Neural progenitor cell (in vitro differentiated cells): Measurements from ENCODE around the gene OSCP1. TPM values are rescaled to one million over a fixed set of nuclear protein-coding genes. Genes with fewer than 3 reads are reported as not detected.
A peak's percentile ranks its signal among the peaks of the same experiment; 100 is the strongest.
"Not testable (repeated sequence)": the region's sequence is repeated elsewhere in the genome, so short reads cannot be mapped to it uniquely, and the experiment has no call there.

Source experiments
- DNase-seq: peaks from one replicate; pipeline ENCODE4 v3.0.0-alpha.2; 2016; ENCODE audit warnings: low spot score
- H2AFZ ChIP-seq: fragments of 200-600 bp; sonication (generic); replicated peaks from 2 replicates; pipeline ENCODE4 v1.6.1; 2016; ENCODE audit warnings: antibody characterized with exemption
- H3F3A ChIP-seq: fragments of 200-600 bp; sonication (generic); 2 replicates; pipeline ENCODE4 v1.6.1; 2016; ENCODE audit warnings: antibody characterized with exemption, low read depth
- H3K27ac ChIP-seq: fragments of 200-600 bp; sonication (generic); 2 replicates; pipeline ENCODE4 v1.5.1; 2016; ENCODE audit warnings: mild to moderate bottlenecking
- H3K27me3 ChIP-seq: fragments of 200-600 bp; sonication (generic); 2 replicates; pipeline ENCODE4 v1.6.1; 2016; ENCODE audit warnings: mild to moderate bottlenecking, moderate library complexity
- H3K36me3 ChIP-seq: fragments of 200-600 bp; sonication (generic); 2 replicates; pipeline ENCODE4 v1.5.1; 2016
- H3K4me1 ChIP-seq: fragments of 200-600 bp; sonication (generic); 2 replicates; pipeline ENCODE4 v1.6.1; 2016; ENCODE audit warnings: mixed run types
- H3K4me2 ChIP-seq: fragments of 200-600 bp; sonication (generic); 2 replicates; pipeline ENCODE4 v1.6.1; 2016
- H3K4me3 ChIP-seq: fragments of 200-600 bp; sonication (generic); 2 replicates; pipeline ENCODE4 v1.5.1; 2016
- H3K79me2 ChIP-seq: fragments of 200-600 bp; sonication (generic); 2 replicates; pipeline ENCODE4 v1.6.1; 2016; ENCODE audit warnings: low read depth
- H3K9ac ChIP-seq: fragments of 200-600 bp; sonication (generic); 2 replicates; pipeline ENCODE4 v1.6.1; 2016
- H3K9me3 ChIP-seq: fragments of 200-600 bp; sonication (generic); 2 replicates; pipeline ENCODE4 v1.5.1; 2016; ENCODE audit warnings: low read depth
- H4K20me1 ChIP-seq: fragments of 200-600 bp; sonication (generic); 2 replicates; pipeline ENCODE4 v1.6.1; 2016; ENCODE audit warnings: low read depth
- H3K27ac Mint-ChIP-seq: 3 replicates; pipeline ENCODE4 v1.8.0; 2021; ENCODE audit warnings: mixed read lengths
- H3K27me3 Mint-ChIP-seq: 2 replicates; pipeline ENCODE4 v1.8.0; 2022; ENCODE audit warnings: low read depth, mild to moderate bottlenecking, inconsistent platforms, moderate library complexity, mixed read lengths; ENCODE audit not compliant: insufficient read depth
- H3K36me3 Mint-ChIP-seq: 3 replicates; pipeline ENCODE4 v1.8.0; 2021; ENCODE audit warnings: mixed read lengths
- H3K4me1 Mint-ChIP-seq: 3 replicates; pipeline ENCODE4 v1.8.0; 2021; ENCODE audit warnings: mixed read lengths
- H3K4me3 Mint-ChIP-seq: 3 replicates; pipeline ENCODE4 v1.8.0; 2021; ENCODE audit warnings: mild to moderate bottlenecking, moderate library complexity, mixed read lengths
- H3K9me3 Mint-ChIP-seq: 3 replicates; pipeline ENCODE4 v1.8.0; 2020; ENCODE audit warnings: mixed read lengths
- CTCF ChIP-seq: fragments of 200-600 bp; sonication (generic); IDR thresholded peaks from 2 replicates; pipeline ENCODE4 v1.5.1; 2017; ENCODE audit warnings: antibody characterized with exemption, mild to moderate bottlenecking
- EZH2 ChIP-seq: fragments of 200-600 bp; sonication (generic); IDR thresholded peaks from 2 replicates; pipeline ENCODE4 v1.6.1; 2017; ENCODE audit warnings: antibody characterized with exemption, mild to moderate bottlenecking, moderate library complexity
- EZH2phosphoT487 ChIP-seq: fragments of 200-600 bp; sonication (generic); IDR thresholded peaks from 2 replicates; pipeline ENCODE4 v1.6.1; 2017; ENCODE audit warnings: antibody characterized with exemption
- total RNA-seq: library from RNA; depleted of rRNA; stranded (reverse); fragments of >200 nt; gene quantifications from 2 replicates; pipeline ENCODE4 v1.2.3, GENCODE V29; 2015; ENCODE audit warnings: low replicate concordance

Gene OSCP1
- total RNA-seq, 1 donor from 2014 or later, result 7.8 TPM

- Histone ChIP-seq H4K20me1 (no peaks in the 10 kb centered on the region), H3K9me3 (no peaks in the 10 kb centered on the region), H3K36me3 (no peaks in the 10 kb centered on the region), H3K27me3 (peaks cover 12% of the 10 kb centered on the region), H3K79me2 (no peaks in the 10 kb centered on the region), H2AFZ (no peak overlapping the region), H3K4me1 (no peaks in the 10 kb centered on the region), H3K9ac (no peak overlapping the region), H3K27ac (no peak overlapping the region), H3F3A (no peaks in the 10 kb centered on the region), H3K4me2 (no peak overlapping the region), H3K4me3 (no peak overlapping the region)
- DNase-seq, result no peak
- Mint-ChIP-seq H3K27ac (no peak overlapping the region), H3K36me3 (no peaks in the 10 kb centered on the region), H3K4me1 (no peaks in the 10 kb centered on the region), H3K9me3 (no peaks in the 10 kb centered on the region), H3K4me3 (no peak overlapping the region), H3K27me3 (peaks cover 5% of the 10 kb centered on the region)
- TF ChIP-seq EZH2phosphoT487 (no peak), EZH2 (no peak), CTCF (no peak)
Observed at GRCh38 chr1:36493524-36493923, 43.3 kb upstream of the OSCP1 start.

GRCh38 chr1:36492491-36492890 is 42.2 kb upstream of the OSCP1 start:
- peaks cover 4% of the 10 kb centered on the region for H3K27me3 ChIP-seq
- no peak overlapping the region for H3K4me3 ChIP-seq
- no peaks in the 10 kb centered on the region for H4K20me1 ChIP-seq
- H3K27ac ChIP-seq, result no peak overlapping the region
- no peaks in the 10 kb centered on the region for H3F3A ChIP-seq
- Mint-ChIP-seq H3K4me1 (no peaks in the 10 kb centered on the region), H3K4me3 (no peak overlapping the region), H3K27me3 (peaks cover 5% of the 10 kb centered on the region), H3K36me3 (no peaks in the 10 kb centered on the region), H3K9me3 (no peaks in the 10 kb centered on the region), H3K27ac (no peak overlapping the region)
- TF ChIP-seq EZH2, result no peak
- no peak for TF ChIP-seq EZH2phosphoT487
- no peak overlapping the region for H3K4me2 ChIP-seq
- H3K9me3 ChIP-seq, result no peaks in the 10 kb centered on the region
- H3K4me1 ChIP-seq, result no peaks in the 10 kb centered on the region
- no peak overlapping the region for H3K9ac ChIP-seq
- DNase-seq, result no peak
- H3K36me3 ChIP-seq, result no peaks in the 10 kb centered on the region
- no peak overlapping the region for H2AFZ ChIP-seq
- no peaks in the 10 kb centered on the region for H3K79me2 ChIP-seq

GRCh38 chr1:36489258-36490051 is 39.2 kb upstream of the OSCP1 start:
- not testable (repeated sequence) for H3K9me3 Mint-ChIP-seq, H4K20me1 ChIP-seq, H2AFZ ChIP-seq, H3K9me3 ChIP-seq, H3K36me3 Mint-ChIP-seq, H3K36me3 ChIP-seq, H3K9ac ChIP-seq, H3K27me3 ChIP-seq, H3K4me1 ChIP-seq, H3K27ac Mint-ChIP-seq, H3K4me3 ChIP-seq, H3K4me1 Mint-ChIP-seq, DNase-seq, H3K4me3 Mint-ChIP-seq, H3F3A ChIP-seq, H3K4me2 ChIP-seq, H3K27ac ChIP-seq, H3K79me2 ChIP-seq, H3K27me3 Mint-ChIP-seq

- Mint-ChIP-seq H3K27me3 (peaks cover 2% of the 10 kb centered on the region), H3K9me3 (no peaks in the 10 kb centered on the region), H3K27ac (peak overlapping the region; percentile 43), H3K36me3 (no peaks in the 10 kb centered on the region), H3K4me3 (no peak overlapping the region), H3K4me1 (peaks cover 2% of the 10 kb centered on the region)
- TF ChIP-seq CTCF, result no peak
- no peak for TF ChIP-seq EZH2
- TF ChIP-seq EZH2phosphoT487, result no peak
- no peaks in the 10 kb centered on the region for H3K36me3 ChIP-seq
- H3K4me2 ChIP-seq, result no peak overlapping the region
- no peaks in the 10 kb centered on the region for H4K20me1 ChIP-seq
- no peak for DNase-seq
- H2AFZ ChIP-seq, result no peak overlapping the region
- H3K9me3 ChIP-seq, result no peaks in the 10 kb centered on the region
- no peaks in the 10 kb centered on the region for H3K27me3 ChIP-seq
- H3K9ac ChIP-seq, result no peak overlapping the region
- H3K4me1 ChIP-seq, result peaks cover 2% of the 10 kb centered on the region
- H3F3A ChIP-seq, result peaks cover 7% of the 10 kb centered on the region
- no peak overlapping the region for H3K27ac ChIP-seq
- H3K79me2 ChIP-seq, result no peaks in the 10 kb centered on the region
- no peak overlapping the region for H3K4me3 ChIP-seq
Observed at GRCh38 chr1:36487906-36488305, 37.7 kb upstream of the OSCP1 start.

- H3K27me3 Mint-ChIP-seq, H3K27me3 ChIP-seq, H3K4me3 ChIP-seq, DNase-seq, H3K36me3 ChIP-seq, H3K9me3 Mint-ChIP-seq, H3K79me2 ChIP-seq, H3F3A ChIP-seq, H2AFZ ChIP-seq, H3K9ac ChIP-seq, H3K27ac ChIP-seq, H3K4me1 ChIP-seq, H3K9me3 ChIP-seq, H3K36me3 Mint-ChIP-seq, H4K20me1 ChIP-seq, H3K4me2 ChIP-seq, H3K4me1 Mint-ChIP-seq, H3K27ac Mint-ChIP-seq, H3K4me3 Mint-ChIP-seq: not testable (repeated sequence)
Observed at GRCh38 chr1:36487336-36487725, 37.1 kb upstream of the OSCP1 start.
